Right lobe of liver (tissue), 6 donors: ENCODE data around the gene POLE. TPM values are rescaled to one million over a fixed set of nuclear protein-coding genes. Genes with fewer than 3 reads are reported as not detected.
A peak's percentile ranks its signal among the peaks of the same experiment; 100 is the strongest.

Experiments used
- ATAC-seq, 4 donors: fragments of 200-7000 bp; cut with Tn5 transposase; one replicate each; pipeline ENCODE4 v1.9.1; 2020; ENCODE audit warnings: mild to moderate bottlenecking in 4 of 4, moderate library complexity in 4 of 4
- DNase-seq, 3 donors: peaks; one replicate each; pipeline ENCODE4 v3.0.0-alpha.2; 2020
- H3K27ac ChIP-seq, 3 donors: fragments of 200-600 bp; one replicate each; pipeline ENCODE4 v1.8.0; 2022
- H3K27me3 ChIP-seq, 2 donors: fragments of 200-600 bp; one replicate each; pipeline ENCODE4 v1.8.0; 2022
- H3K36me3 ChIP-seq, 4 donors: fragments of 200-600 bp; sonication (generic) in 1 of 4; one replicate each; pipeline versions ENCODE4 v1.5.1 to v1.8.0; 2017 to 2022; ENCODE audit warnings: control low read depth in 1 of 4
- H3K4me1 ChIP-seq, 4 donors: fragments of 200-600 bp; sonication (generic) in 1 of 4; one replicate each; pipeline versions ENCODE4 v1.5.1 to v1.8.0; 2017 to 2022; ENCODE audit warnings: control low read depth in 1 of 4
- H3K4me3 ChIP-seq, 3 donors: fragments of 200-600 bp; one replicate each; pipeline ENCODE4 v1.8.0; 2022
- H3K9me3 ChIP-seq, 4 donors: fragments of 200-600 bp; sonication (generic) in 1 of 4; one replicate each; pipeline versions ENCODE4 v1.5.1 to v1.8.0; 2017 to 2022; ENCODE audit warnings: control low read depth in 1 of 4
- POLR2A ChIP-seq: fragments of 450-650 bp; IDR thresholded peaks from one replicate; pipeline ENCODE4 v1.6.1; 2017; ENCODE audit warnings: antibody characterized with exemption, mild to moderate bottlenecking
- WGBS: methylation state at CpG from one replicate; pipeline ENCODE4 v1.1.6; 2018; ENCODE audit warnings: low coverage, low lambda C conversion rate; ENCODE audit not compliant: insufficient coverage; ENCODE audit errors: missing lambda C conversion rate; 5-methylcytosine and 5-hydroxymethylcytosine counted together
- intact Hi-C, 2 donors: fragments of 100-400 bp; cut with DNase I; formaldehyde crosslinking; loops; one replicate each; pipeline versions ENCODE4 v1.11.2 to v1.14.1; 2022
- total RNA-seq, 6 experiments: library from RNA; depleted of rRNA in 2 of 6; stranded (reverse); fragments of >200 nt in 2 of 6; fragmentation: NEBNext Ultra II Directional in 3 of 6; extraction: Animal tissue kit (Norgen Biotek cat#: 25700) in 3 of 6; gene quantifications; one replicate each; pipeline versions ENCODE4 v1.1.0 to v1.2.4, GENCODE V29; 2016 to 2023
- TF ChIP-seq, protein P1 (sequence below), 4 donors: fragments of 200-600 bp in 3 of 4; fragments of 450-650 bp in 1 of 4; IDR thresholded peaks; one replicate each; pipeline versions ENCODE4 v1.5.1 to v1.8.0; 2016 to 2022; ENCODE audit warnings: antibody characterized with exemption in 4 of 4, mild to moderate bottlenecking in 2 of 4
- donor health status: DM: no; HTN: yes; CAD: no.
- donor health status: DM: no; HTN: no; CAD: no.
- donor health status: DM: no; HTN: no; CAD: no.
- donor health status: DM: no; HTN: yes; CAD: no.
- donor health status: DM: no; HTN: yes; CAD: no.

Gene POLE
- total RNA-seq, 6 experiments from 2014 or later = 13.6 to 34.0 (median 22.7) TPM

DNA sequence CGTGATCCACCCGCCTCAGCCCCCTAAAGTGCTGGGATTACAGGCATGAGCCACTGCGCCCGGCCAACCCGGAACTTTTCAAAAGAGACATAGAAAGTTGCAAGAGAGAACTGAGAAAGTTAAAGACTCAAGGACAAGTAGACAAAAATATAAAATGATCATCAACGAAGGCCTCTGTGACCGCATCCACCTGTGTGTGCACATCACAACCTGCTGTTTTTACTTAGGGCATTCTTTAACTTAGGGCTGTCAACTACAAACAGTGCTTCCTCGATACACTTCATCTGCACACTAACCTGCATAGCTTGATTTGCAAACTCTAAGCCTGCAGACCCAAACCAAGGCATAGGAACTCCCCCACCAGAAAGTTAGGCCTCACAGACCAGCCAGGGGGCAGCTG lies 53.7 kb downstream of the POLE start:
- no peak for ATAC-seq
- no peak overlapping the region for H3K27ac ChIP-seq
- H3K36me3 ChIP-seq = peaks cover 0 to 70% (median 17%) of the 10 kb centered on the region in 4 donors
- no peaks in the 10 kb centered on the region for H3K9me3 ChIP-seq
- peak in 1 of 3 donors; percentile 14 for DNase-seq
- TF ChIP-seq POLR2A = no peak
- TF ChIP-seq, protein P1, sequence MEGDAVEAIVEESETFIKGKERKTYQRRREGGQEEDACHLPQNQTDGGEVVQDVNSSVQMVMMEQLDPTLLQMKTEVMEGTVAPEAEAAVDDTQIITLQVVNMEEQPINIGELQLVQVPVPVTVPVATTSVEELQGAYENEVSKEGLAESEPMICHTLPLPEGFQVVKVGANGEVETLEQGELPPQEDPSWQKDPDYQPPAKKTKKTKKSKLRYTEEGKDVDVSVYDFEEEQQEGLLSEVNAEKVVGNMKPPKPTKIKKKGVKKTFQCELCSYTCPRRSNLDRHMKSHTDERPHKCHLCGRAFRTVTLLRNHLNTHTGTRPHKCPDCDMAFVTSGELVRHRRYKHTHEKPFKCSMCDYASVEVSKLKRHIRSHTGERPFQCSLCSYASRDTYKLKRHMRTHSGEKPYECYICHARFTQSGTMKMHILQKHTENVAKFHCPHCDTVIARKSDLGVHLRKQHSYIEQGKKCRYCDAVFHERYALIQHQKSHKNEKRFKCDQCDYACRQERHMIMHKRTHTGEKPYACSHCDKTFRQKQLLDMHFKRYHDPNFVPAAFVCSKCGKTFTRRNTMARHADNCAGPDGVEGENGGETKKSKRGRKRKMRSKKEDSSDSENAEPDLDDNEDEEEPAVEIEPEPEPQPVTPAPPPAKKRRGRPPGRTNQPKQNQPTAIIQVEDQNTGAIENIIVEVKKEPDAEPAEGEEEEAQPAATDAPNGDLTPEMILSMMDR (IDR thresholded peaks at IDR 0.05) = no peak
- H3K4me1 ChIP-seq = no peaks in the 10 kb centered on the region
- WGBS = 99% methylated on average over 8 of the region's 8 CpGs
- H3K4me3 ChIP-seq = no peak overlapping the region
- intact Hi-C loops = no loop called here
- no peaks in the 10 kb centered on the region for H3K27me3 ChIP-seq

DNA sequence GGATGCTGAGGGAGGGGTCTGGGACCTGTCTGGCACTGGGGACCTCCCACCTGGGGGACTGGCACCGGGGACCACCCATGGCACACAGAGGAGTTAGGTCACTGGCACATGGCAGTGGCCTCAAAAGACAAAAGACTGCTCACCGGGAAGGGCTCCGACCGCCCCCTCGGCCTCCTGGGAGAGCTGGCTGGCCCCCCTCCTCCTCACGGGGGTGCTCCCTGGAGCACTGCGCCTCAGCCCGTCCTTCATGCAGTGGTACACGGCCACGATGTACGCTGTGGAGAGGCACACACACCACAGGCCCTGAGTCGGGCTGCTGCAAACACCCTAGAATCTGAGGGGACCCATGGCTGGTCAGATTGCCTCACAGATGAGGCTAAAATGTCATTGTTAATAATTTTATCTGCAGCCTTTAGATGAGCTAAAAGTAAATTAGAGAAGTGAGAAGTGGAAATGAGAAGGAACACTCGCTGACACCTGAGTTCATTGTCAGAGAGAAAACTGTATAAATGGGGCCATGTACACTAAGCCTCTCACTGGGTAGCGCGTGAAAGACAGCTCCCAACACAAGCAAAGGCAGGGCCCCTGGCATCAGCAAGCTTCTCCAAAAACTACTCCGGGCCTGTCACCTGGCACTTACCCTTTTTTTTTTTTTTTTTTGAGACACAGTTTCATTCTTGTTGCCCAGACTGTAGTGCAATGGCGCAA lies 54.5 kb downstream of the POLE start:
- H3K4me1 ChIP-seq = no peaks in the 10 kb centered on the region
- DNase-seq (peak in 1 of 3 donors; percentile 48), ATAC-seq (no peak)
- H3K9me3 ChIP-seq = no peaks in the 10 kb centered on the region
- no peak overlapping the region for H3K27ac ChIP-seq
- H3K27me3 ChIP-seq = no peaks in the 10 kb centered on the region
- no peak overlapping the region for H3K4me3 ChIP-seq
- WGBS = 58% methylated on average over 6 of the region's 17 CpGs
- peaks cover 0 to 67% (median 17%) of the 10 kb centered on the region in 4 donors for H3K36me3 ChIP-seq
- TF ChIP-seq, protein P1 (IDR thresholded peaks at IDR 0.05) = no peak
- TF ChIP-seq POLR2A = no peak
- intact Hi-C loops = no loop called here

DNA sequence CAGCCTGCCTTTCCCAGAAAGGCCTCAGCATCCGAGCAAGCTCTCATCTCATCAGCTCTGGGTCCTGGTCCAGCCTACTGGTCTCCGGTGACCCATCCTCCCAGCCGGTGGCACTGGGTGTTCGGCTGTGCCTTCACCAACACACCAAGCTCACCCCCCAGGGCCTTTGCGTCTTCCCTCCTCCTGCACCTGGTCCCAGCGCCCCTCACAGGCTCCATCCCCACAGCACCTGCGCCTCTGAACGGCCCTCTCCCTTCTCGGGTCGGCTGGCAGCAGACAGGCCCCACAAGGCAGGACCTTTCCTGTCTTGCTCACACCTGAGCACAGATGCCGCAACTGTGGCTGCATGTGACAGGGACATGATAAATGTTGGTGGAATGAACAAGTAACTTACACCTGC lies 55.5 kb downstream of the POLE start:
- 91% methylated on average over 8 of the region's 11 CpGs for WGBS
- H3K27ac ChIP-seq = no peak overlapping the region
- ATAC-seq = no peak
- H3K9me3 ChIP-seq = no peaks in the 10 kb centered on the region
- no peaks in the 10 kb centered on the region for H3K27me3 ChIP-seq
- TF ChIP-seq POLR2A = no peak
- TF ChIP-seq, protein P1 (IDR thresholded peaks at IDR 0.05) = no peak
- H3K4me1 ChIP-seq = no peaks in the 10 kb centered on the region
- peaks cover 0 to 58% (median 15%) of the 10 kb centered on the region in 4 donors for H3K36me3 ChIP-seq
- peak in 1 of 3 donors; percentile 48 for DNase-seq
- intact Hi-C loops = no loop called here
- no peak overlapping the region for H3K4me3 ChIP-seq

- DNase-seq (no peak), ATAC-seq (no peak)
- Histone ChIP-seq H3K4me1 (no peaks in the 10 kb centered on the region), H3K36me3 (peaks cover 0 to 55% (median 15%) of the 10 kb centered on the region in 4 donors), H3K27ac (no peak overlapping the region), H3K4me3 (no peak overlapping the region), H3K27me3 (no peaks in the 10 kb centered on the region), H3K9me3 (no peaks in the 10 kb centered on the region)
- intact Hi-C loops = no loop called here
- TF ChIP-seq, protein P1 (IDR thresholded peaks at IDR 0.05) = no peak
- 93% methylated on average over 4 of the region's 6 CpGs for WGBS
These were observed 56.5 kb downstream of the POLE start for GRCh38 chr12:132630672-132631071.
